ENCODE results near the gene RPL7L1. TPM values are rescaled to one million over a fixed set of nuclear protein-coding genes. Genes with fewer than 3 reads are reported as not detected.

RPL7L1 gene
- total and polyA plus RNA-seq, 2 of the 13 experiments (the other 11 are each of a cell fraction or from before 2014, with no cell fraction given) = 51.6 to 179 TPM

DNA sequence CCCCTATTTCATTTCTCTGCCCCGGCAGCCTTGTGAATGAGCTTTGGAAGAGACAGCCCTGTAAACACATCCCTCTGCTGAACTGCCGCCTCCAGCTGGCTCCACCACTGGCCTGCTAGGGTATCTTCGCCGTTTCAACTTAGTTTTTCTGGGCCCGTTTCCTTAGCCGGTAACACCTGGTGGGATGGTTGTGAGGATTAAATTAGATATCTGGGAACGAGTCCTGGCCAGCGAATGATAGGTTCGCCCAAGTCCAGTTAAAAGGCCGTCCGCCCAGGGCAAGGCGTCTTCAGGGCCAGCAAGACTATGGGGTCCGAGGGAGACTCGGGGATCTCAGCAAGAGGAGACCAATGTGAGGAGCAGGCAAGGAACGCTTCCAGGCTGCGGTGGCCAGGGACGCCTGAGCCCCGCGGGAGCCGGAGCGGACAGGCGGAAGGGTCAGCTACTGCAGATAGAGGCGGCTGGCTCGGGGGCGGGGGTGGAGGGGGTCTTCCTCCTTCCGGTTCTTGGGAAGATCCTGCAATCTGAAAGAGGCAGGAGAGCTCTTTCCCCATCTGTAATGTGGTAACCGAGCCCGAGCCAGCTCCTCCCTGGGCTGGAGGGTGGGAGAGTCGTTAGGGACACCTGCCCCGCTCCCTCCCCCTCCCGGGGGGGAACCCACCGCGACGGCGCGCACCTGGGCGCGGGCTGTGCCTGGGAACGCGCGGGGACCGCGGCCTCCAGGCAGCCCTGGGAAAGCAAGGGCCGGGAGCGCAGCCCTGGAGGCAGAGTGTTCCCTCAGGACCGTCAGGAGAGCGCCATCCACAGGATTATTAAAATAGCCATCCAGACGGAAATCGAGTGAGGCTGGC is 32.0 kb downstream of the RPL7L1 start (continued):
- TF ChIP-seq ZFP36L1 (CRISPR knock-in tag; IDR thresholded peaks at IDR 0.05) (0 out of 2 replicates have a peak, but pooled peaks have one; percentile 23), ZNF607 (CRISPR knock-in tag; IDR thresholded peaks at IDR 0.05; ENCODE audit: borderline replicate concordance) (no peak), POGZ (CRISPR knock-in tag; IDR thresholded peaks at IDR 0.05) (0 out of 2 replicates have a peak, but pooled peaks have one; percentile 11), SRSF1 (optimal IDR thresholded peaks at IDR 0.05; ENCODE audit: low read depth, low read length) (peak; percentile 20), MXD4 (CRISPR knock-in tag; IDR thresholded peaks at IDR 0.05) (no peak; the same call in 1 of the 2 replicates)

DNA sequence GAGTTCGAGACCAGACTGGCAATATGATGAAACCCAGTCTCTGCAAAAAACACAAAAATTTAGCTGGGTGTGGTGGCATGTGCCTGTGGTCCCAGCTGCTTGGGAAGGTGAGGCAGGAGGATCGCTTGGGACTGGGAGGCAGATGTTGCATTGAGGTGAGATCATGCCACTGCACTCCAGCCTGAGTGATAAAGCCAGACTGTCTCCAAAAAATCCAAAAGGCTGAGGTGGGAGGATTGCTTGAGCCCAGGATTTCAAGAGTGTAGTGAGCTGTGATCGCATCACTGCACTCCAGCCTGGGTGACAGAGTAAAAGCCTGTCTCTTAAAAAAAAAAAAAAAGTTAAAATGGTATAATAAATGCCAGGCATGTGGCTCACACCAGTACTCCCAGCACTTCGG is 35.1 kb downstream of the RPL7L1 start:
- peaks cover 0 to 2% of the 10 kb centered on the region in 2 experiments; a peak in 2 of 5 replicates for H3K27me3 ChIP-seq (ENCODE audit: control insufficient read depth in 1 of 2, insufficient read depth in 2 of 2, low read length in 2 of 2)
- no peak overlapping the region for H2AFZ ChIP-seq (ENCODE audit: low read length)
- H3K9me3 ChIP-seq (ENCODE audit: low read length) = no peaks in the 10 kb centered on the region
- H3K4me1 ChIP-seq (ENCODE audit: insufficient read depth, low read length) = peaks cover 39% of the 10 kb centered on the region
- no peak overlapping the region for H3K9ac ChIP-seq (ENCODE audit: insufficient read depth, low read depth, low read length)
- no peak for ATAC-seq
- intact Hi-C loops (cut with micrococcal nuclease; ENCODE audit: unreplicated experiment) (no loop called here), in situ Hi-C loops (cut with HindIII; ENCODE audit: extremely low pct_ligation_motif_present, low pct_unique_long_range_greater_than_20kb) (no loop called here)
- H3K4me2 ChIP-seq (ENCODE audit: low read depth, low read length) = no peak overlapping the region
- 0 out of 2 replicates have a peak, but pooled peaks have one; percentile 33 for TF ChIP-seq KDM5B (CRISPR knock-in tag; IDR thresholded peaks at IDR 0.05; ENCODE audit: borderline replicate concordance)
- no peak for TF ChIP-seq HOXA5 (CRISPR knock-in tag; IDR thresholded peaks at IDR 0.05)
- no TSS peak for BruUV-seq (replicated peaks)
- WGBS (ENCODE audit: low lambda C conversion rate) = 39% methylated on average over 4 of the region's 4 CpGs
- ChIA-PET CTCF (ENCODE audit: low intra/inter-chr PET ratio, low total read pairs) (no interaction called here), POLR2A (interaction anchor here (1.1 to 2.3 kb wide), 3 partner anchors 14 to 99 kb away, joined by 3 to 13 read pairs (median 3); partner anchors contain the start of genes CNPY3, KLHDC3, MEA1 and PPP2R5D)
- no peaks in the 10 kb centered on the region for H3K79me2 ChIP-seq (ENCODE audit: insufficient read depth, low read length)
- no peak for DNase-seq (ENCODE audit: low spot score)
- H3K4me3 ChIP-seq (replicated peaks in 1 of 3; ENCODE audit: insufficient read depth in 1 of 3, low read depth in 2 of 3, low read length in 3 of 3) = no peak overlapping the region
- FAIRE-seq = no peak
- H3K27ac ChIP-seq (ENCODE audit: extremely low read length, insufficient read depth, low read length) = no peak overlapping the region
- H3K36me3 ChIP-seq (replicated peaks in 1 of 2; ENCODE audit: control insufficient read depth in 1 of 2, insufficient read depth in 2 of 2, low read length in 2 of 2) = no peaks in the 10 kb centered on the region; a peak in 1 of 5 replicates
- H4K20me1 ChIP-seq (ENCODE audit: insufficient read depth, low read length) = no peaks in the 10 kb centered on the region
